Measurements from ENCODE around the gene DENND4C.

DNA sequence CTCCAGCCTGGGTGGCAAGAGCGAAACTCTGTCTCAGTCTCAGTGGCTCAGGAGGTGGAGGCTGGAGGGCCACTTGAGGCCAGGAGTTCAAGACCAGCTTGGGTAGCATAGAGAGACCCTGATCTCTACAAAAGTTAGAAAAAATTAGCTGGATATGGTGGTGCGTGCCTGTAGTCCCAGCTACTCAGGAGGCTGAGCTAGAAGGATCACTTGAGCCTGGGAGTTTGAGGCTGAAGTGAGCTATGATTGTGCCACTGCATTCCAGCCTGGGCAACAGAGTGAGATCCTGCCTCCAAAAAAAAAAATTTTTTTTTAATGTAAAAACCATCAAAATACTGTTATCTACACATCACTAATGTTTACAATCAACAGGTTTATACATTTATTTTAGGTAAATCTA, 24.6 kb downstream of the DENND4C start:
- no peak for TF ChIP-seq POLR2A (IDR thresholded peaks at IDR 0.05; ENCODE audit: low read depth, low read length)
- TF ChIP-seq SPI1 (IDR thresholded peaks at IDR 0.05; ENCODE audit: low read depth, low read length), result no peak
- TF ChIP-seq POLR2AphosphoS5 (IDR thresholded peaks at IDR 0.05; ENCODE audit: low read depth, low read length), result no peak
- TF ChIP-seq POU2F2 (IDR thresholded peaks at IDR 0.05; ENCODE audit: low read depth, low read length), result no peak
- no peak for TF ChIP-seq TAF1 (IDR thresholded peaks at IDR 0.05; ENCODE audit: low read depth, low read length)
